Heart left ventricle (tissue), 16 donors: ENCODE measurements around the gene TUBG2. TPM values are rescaled to one million over a fixed set of nuclear protein-coding genes. Genes with fewer than 3 reads are reported as not detected.

Experiments
- ATAC-seq, 4 donors: fragments of 200-7000 bp; cut with Tn5 transposase; one replicate each; pipeline ENCODE4 v1.9.1; 2020 to 2022; ENCODE audit warnings: moderate library complexity in 4 of 4, mild to moderate bottlenecking in 3 of 4, moderate number of reproducible peaks in 1 of 4
- DNase-seq, 5 donors: peaks; one replicate each; pipeline ENCODE4 v3.0.0-alpha.2; 2020
- H3K27ac ChIP-seq, 12 donors: fragments of 200-600 bp; sonication (generic) in 4 of 12; one replicate each; pipeline versions ENCODE4 v1.5.0 to v1.8.0; 2016 to 2022; ENCODE audit warnings: mild to moderate bottlenecking in 2 of 12
- H3K27me3 ChIP-seq, 9 donors: fragments of 200-600 bp; sonication (generic) in 2 of 9; one replicate each; pipeline versions ENCODE4 v1.5.1 to v1.8.0; 2016 to 2022; ENCODE audit warnings: mild to moderate bottlenecking in 3 of 9
- H3K36me3 ChIP-seq, 9 donors: fragments of 200-600 bp; sonication (generic) in 2 of 9; one replicate each; pipeline versions ENCODE4 v1.5.0 to v1.8.0; 2018 to 2022; ENCODE audit warnings: mild to moderate bottlenecking in 2 of 9
- H3K4me1 ChIP-seq, 12 donors: fragments of 200-600 bp; sonication (generic) in 4 of 12; one replicate each; pipeline versions ENCODE4 v1.5.0 to v1.8.0; 2016 to 2022; ENCODE audit warnings: mild to moderate bottlenecking in 3 of 12
- H3K4me3 ChIP-seq, 12 donors: fragments of 200-600 bp; sonication (generic) in 4 of 12; one replicate each; pipeline versions ENCODE4 v1.5.0 to v1.8.0; 2017 to 2022; ENCODE audit warnings: mild to moderate bottlenecking in 9 of 12, moderate library complexity in 4 of 12
- H3K9me3 ChIP-seq, 12 donors: fragments of 200-600 bp; sonication (generic) in 4 of 12; one replicate each; pipeline versions ENCODE4 v1.5.0 to v1.8.0; 2016 to 2022; ENCODE audit warnings: mild to moderate bottlenecking in 1 of 12
- POLR2A ChIP-seq, 2 donors: fragments of 450-650 bp; IDR thresholded peaks; one replicate each; pipeline ENCODE4 v1.6.1; 2017; ENCODE audit warnings: antibody characterized with exemption in 2 of 2, mild to moderate bottlenecking in 2 of 2, moderate library complexity in 2 of 2
- WGBS, 4 donors: extraction: QIAGEN DNeasy Blood & Tissue Kit in 2 of 4; methylation state at CpG; one replicate each; pipeline versions ENCODE4 v1.1.5 to v1.1.7; 2013 to 2018; 5-methylcytosine and 5-hydroxymethylcytosine counted together
- intact Hi-C, 10 donors: fragments of 100-400 bp; cut with DNase I; formaldehyde crosslinking; loops; one replicate each; pipeline versions ENCODE4 v1.11.1 to v1.14.2; 2022
- polyA plus RNA-seq, 2 donors: library from polyadenylated mRNA; stranded (reverse); fragments of 200-250 nt; gene quantifications; one replicate each; pipeline ENCODE4 v1.2.3, GENCODE V29; 2013
- total RNA-seq, 9 donors: library from RNA; depleted of rRNA in 2 of 9; stranded (reverse); fragments of >200 nt in 2 of 9; fragmentation: NEBNext Ultra II Directional in 3 of 9; extraction: Animal tissue kit (Norgen Biotek cat#: 25700) in 3 of 9; gene quantifications; one replicate each; pipeline versions ENCODE4 v1.1.0 to v1.2.4, GENCODE V29; 2016 to 2023
- TF ChIP-seq, protein P1 (sequence below), 12 donors: fragments of 200-600 bp; sonication (generic) in 4 of 12; IDR thresholded peaks; one replicate each; pipeline versions ENCODE4 v1.5.0 to v1.8.0; 2018 to 2022; ENCODE audit warnings: antibody characterized with exemption in 12 of 12, mild to moderate bottlenecking in 5 of 12
- donor health status: ischemic (EF 13 %, LVEDD 7.1; RV severe dilation, severe dysfunction).
- donor health status: healthy with polysubstance abuse.
- donor health status: DM: no; HTN: yes; CAD: no.
- donor health status: DM: no; HTN: no; CAD: no.
- donor health status: ischemic (EF 25% LVEDD 6.9; RV normal size, moderate dysfunction).
- donor health status: ischemic (EF 25% LVEDD 5.7; RV mildly dilated, moderate dysfunction).
- donor health status: healthy.
- donor health status: DM: yes; HTN: yes; CAD: no.
- donor health status: ischemic (EF 35%, LVEDD 5.7; RV mildly dilated, moderate dysfunction).
- donor health status: nonischemic (EF 11% LVEDD 7.7; RV severe dilation, severe dysfunction).
- donor health status: DM: yes; HTN: yes; CAD: no.
- donor health status: PGD.
- donor health status: ischemic (EF 29% LVEDD 5.4; RV normal size, mild dysfunction).
- donor health status: nonischemic (EF 23%, LVEDD 6.1; RV moderate dilation, normal function).

Gene TUBG2
- total and polyA plus RNA-seq, 11 donors = 8.6 to 28.2 (median 15.3) TPM

DNA sequence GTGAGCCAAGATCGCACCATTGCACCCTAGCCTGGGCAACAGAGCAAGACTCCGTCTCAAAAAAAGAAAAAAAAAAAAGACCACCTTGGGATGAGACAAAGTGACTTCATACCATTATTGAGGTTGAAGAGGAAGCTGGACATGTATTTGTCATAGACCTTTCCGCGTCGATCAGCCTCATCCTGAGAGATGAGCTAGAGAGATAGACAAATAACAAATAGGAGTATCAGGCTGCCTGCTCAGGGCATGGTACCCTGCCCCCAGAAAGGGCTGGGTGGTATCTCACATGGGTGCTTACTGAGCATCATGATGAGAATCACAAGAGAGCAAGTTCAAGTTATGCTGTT, 45.4 kb downstream of the TUBG2 start:
- H3K36me3 ChIP-seq = peaks cover 8 to 100% (median 98%) of the 10 kb centered on the region in 9 donors
- no peak for ATAC-seq
- WGBS, 4 donors = 92 to 97% (median 94%) methylated on average over 5 of the region's 5 CpGs

DNA sequence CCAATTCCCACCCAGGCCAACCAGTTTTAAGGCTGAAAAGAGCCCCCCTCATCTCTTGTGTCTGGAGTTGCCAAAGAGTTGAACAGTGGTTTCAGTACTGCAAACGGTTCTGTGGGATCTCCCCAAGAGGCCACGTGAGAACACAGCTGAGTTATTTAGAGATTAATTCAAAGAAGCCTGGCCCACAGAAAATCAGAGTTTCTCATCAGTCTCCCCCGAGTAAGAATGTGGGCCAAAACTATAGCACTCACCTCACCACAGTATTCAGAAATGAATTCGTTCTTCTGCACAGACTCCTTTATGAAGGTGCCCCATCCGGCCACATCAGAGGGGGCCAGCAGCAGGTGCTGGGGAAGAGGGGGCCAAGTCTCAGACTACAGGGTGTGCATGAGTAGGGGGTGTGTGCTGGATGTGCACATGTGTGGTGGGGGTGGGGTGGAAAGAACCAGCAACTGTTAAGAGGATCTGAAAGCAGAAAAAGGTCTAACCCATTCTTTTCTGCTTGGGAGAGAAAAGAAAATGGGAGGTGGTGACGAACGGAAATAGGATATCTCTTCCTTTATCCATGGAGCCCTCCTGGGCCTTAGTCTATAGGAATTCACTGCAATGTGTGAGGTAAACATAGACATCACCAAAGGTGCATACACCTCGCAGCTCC, 45.9 kb downstream of the TUBG2 start:
- no peak overlapping the region for H3K27ac ChIP-seq
- ATAC-seq (no peak), DNase-seq (no peak)
- no peak overlapping the region for H3K4me3 ChIP-seq
- WGBS, 4 donors = 83 to 87% (median 85%) methylated on average over 8 of the region's 8 CpGs
- peaks cover 8 to 100% (median 100%) of the 10 kb centered on the region in 9 donors for H3K36me3 ChIP-seq
- intact Hi-C loops = loop anchor here in 1 of 10 donors (5.0 kb wide), 1 partner anchor 123 kb away; no protein-coding TSS in a partner anchor
- TF ChIP-seq, protein P1, sequence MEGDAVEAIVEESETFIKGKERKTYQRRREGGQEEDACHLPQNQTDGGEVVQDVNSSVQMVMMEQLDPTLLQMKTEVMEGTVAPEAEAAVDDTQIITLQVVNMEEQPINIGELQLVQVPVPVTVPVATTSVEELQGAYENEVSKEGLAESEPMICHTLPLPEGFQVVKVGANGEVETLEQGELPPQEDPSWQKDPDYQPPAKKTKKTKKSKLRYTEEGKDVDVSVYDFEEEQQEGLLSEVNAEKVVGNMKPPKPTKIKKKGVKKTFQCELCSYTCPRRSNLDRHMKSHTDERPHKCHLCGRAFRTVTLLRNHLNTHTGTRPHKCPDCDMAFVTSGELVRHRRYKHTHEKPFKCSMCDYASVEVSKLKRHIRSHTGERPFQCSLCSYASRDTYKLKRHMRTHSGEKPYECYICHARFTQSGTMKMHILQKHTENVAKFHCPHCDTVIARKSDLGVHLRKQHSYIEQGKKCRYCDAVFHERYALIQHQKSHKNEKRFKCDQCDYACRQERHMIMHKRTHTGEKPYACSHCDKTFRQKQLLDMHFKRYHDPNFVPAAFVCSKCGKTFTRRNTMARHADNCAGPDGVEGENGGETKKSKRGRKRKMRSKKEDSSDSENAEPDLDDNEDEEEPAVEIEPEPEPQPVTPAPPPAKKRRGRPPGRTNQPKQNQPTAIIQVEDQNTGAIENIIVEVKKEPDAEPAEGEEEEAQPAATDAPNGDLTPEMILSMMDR (IDR thresholded peaks at IDR 0.05) = no peak
- TF ChIP-seq POLR2A (IDR thresholded peaks at IDR 0.05) = no peak
- H3K27me3 ChIP-seq = no peaks in the 10 kb centered on the region
- no peaks in the 10 kb centered on the region for H3K4me1 ChIP-seq
- no peaks in the 10 kb centered on the region for H3K9me3 ChIP-seq

More for the DNA sequence above, 45.4 kb downstream of the TUBG2 start:
- Histone ChIP-seq H3K27ac (no peak overlapping the region), H3K27me3 (no peaks in the 10 kb centered on the region), H3K4me1 (peaks cover 0 to 1% (median 0%) of the 10 kb centered on the region in 12 donors), H3K4me3 (no peak overlapping the region), H3K9me3 (no peaks in the 10 kb centered on the region)
- DNase-seq = no peak
- no peak for TF ChIP-seq POLR2A (IDR thresholded peaks at IDR 0.05)
- TF ChIP-seq, protein P1 (IDR thresholded peaks at IDR 0.05) = no peak
- intact Hi-C loops = loop anchor here in 1 of 10 donors (5.0 kb wide), 1 partner anchor 122 kb away; no protein-coding TSS in a partner anchor

DNA sequence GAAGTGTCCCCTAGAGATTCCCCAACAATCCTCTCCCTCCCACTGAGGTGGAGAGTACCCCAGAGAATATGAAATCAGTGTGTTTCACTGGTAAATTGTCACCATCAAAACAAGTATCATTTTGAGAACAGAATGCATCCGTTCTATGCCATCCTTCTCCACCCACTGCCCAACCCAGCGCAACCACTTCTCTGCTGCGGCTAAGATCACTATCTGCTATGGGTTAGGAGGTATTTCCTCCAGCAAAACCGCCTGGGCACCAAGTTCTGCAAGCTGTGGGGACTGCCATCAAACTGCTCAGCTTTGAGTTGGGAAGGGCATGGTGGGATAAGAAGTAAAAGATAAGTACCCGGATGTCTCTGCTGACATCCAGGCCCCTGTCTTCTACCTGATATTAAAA, 47.6 kb downstream of the TUBG2 start:
- DNase-seq = no peak
- Histone ChIP-seq H3K4me3 (no peak overlapping the region), H3K27ac (no peak overlapping the region), H3K36me3 (peaks cover 11 to 100% (median 100%) of the 10 kb centered on the region in 9 donors), H3K27me3 (no peaks in the 10 kb centered on the region), H3K4me1 (no peaks in the 10 kb centered on the region), H3K9me3 (no peaks in the 10 kb centered on the region)
- TF ChIP-seq, protein P1 (IDR thresholded peaks at IDR 0.05) = no peak
- TF ChIP-seq POLR2A (IDR thresholded peaks at IDR 0.05) = no peak
- no peak for ATAC-seq
- intact Hi-C loops = no loop called here
- 85 to 89% (median 86%) methylated on average over 5 of the region's 5 CpGs for WGBS, 4 donors

DNA sequence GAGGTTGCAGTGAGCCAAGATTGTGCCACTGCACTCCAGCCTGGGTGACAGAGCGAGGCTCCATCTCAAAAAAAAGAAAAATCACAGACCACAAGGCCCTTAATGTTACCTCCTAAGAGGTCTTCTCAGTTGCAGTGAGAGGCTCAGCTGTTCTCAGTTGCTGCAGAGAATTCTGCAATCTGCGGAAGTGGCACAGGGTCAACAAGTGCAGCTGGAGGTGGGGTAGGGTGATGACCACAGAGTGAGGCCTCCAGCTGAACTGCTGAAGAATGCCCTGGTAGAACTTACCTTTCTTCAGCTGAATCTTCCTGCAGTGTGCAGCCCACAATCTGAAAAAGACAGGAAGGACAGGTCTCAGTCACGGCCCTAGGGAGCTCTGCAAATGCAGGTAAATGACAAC, 49.5 kb downstream of the TUBG2 start:
- intact Hi-C loops = no loop called here
- H3K27me3 ChIP-seq = no peaks in the 10 kb centered on the region
- no peak overlapping the region for H3K27ac ChIP-seq
- no peak for DNase-seq
- H3K4me3 ChIP-seq = no peak overlapping the region
- TF ChIP-seq, protein P1 (IDR thresholded peaks at IDR 0.05) = no peak
- TF ChIP-seq POLR2A (IDR thresholded peaks at IDR 0.05) = no peak
- H3K36me3 ChIP-seq = peaks cover 11 to 100% (median 100%) of the 10 kb centered on the region in 9 donors
- no peaks in the 10 kb centered on the region for H3K4me1 ChIP-seq
- no peak for ATAC-seq
- WGBS, 4 donors = 96 to 100% (median 96%) methylated on average over 3 of the region's 3 CpGs
- no peaks in the 10 kb centered on the region for H3K9me3 ChIP-seq
